ENCODE data around the gene RBM33. TPM values are rescaled to one million over a fixed set of nuclear protein-coding genes. Genes with fewer than 3 reads are reported as not detected.

RBM33 gene
- total and polyA plus RNA-seq, 10 of the 15 experiments (the other 5 are each of a cell fraction or from before 2014, with no cell fraction given), result 4.7 to 67.2 (median 24.3) TPM

DNA sequence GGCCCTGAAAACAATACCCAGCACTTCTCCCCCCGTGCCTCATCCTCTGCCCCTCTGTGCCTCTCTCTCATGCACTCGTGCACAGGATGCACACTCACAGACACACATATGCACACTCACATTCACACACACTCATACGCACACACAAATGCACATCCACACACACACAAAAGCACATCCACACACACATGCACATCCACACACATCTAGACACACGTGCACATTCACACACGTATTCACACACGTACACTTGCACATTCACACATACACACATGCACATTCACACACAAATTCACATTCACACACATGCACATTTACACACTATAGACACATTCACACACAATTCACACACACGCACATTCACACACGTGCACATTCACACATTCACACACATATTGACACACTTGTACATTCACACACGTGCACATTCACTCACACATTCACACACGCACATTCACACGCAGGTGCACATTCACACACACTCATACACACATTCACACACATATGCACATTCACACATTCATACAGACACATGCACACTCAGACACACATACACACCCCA lies 148.6 kb downstream of the RBM33 start:
- TF ChIP-seq IRF4 (IDR thresholded peaks at IDR 0.05; ENCODE audit: low read depth, low read length), result no peak
- TF ChIP-seq, protein P1, sequence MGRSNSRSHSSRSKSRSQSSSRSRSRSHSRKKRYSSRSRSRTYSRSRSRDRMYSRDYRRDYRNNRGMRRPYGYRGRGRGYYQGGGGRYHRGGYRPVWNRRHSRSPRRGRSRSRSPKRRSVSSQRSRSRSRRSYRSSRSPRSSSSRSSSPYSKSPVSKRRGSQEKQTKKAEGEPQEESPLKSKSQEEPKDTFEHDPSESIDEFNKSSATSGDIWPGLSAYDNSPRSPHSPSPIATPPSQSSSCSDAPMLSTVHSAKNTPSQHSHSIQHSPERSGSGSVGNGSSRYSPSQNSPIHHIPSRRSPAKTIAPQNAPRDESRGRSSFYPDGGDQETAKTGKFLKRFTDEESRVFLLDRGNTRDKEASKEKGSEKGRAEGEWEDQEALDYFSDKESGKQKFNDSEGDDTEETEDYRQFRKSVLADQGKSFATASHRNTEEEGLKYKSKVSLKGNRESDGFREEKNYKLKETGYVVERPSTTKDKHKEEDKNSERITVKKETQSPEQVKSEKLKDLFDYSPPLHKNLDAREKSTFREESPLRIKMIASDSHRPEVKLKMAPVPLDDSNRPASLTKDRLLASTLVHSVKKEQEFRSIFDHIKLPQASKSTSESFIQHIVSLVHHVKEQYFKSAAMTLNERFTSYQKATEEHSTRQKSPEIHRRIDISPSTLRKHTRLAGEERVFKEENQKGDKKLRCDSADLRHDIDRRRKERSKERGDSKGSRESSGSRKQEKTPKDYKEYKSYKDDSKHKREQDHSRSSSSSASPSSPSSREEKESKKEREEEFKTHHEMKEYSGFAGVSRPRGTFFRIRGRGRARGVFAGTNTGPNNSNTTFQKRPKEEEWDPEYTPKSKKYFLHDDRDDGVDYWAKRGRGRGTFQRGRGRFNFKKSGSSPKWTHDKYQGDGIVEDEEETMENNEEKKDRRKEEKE (IDR thresholded peaks at IDR 0.05), result no peak
- peak; percentile 5 for TF ChIP-seq PBX3 (IDR thresholded peaks at IDR 0.05; ENCODE audit: insufficient replicate concordance, low read depth, low read length)
- peak; percentile 58; the same call in 1 of the 2 replicates for TF ChIP-seq TCF3 (IDR thresholded peaks at IDR 0.05; ENCODE audit: borderline replicate concordance, insufficient read depth, low read depth, low read length)
- TF ChIP-seq NR2C2 (IDR thresholded peaks at IDR 0.05; ENCODE audit: borderline replicate concordance, control insufficient read depth, insufficient read length, low read depth), result peak; percentile 8
- no peaks in the 10 kb centered on the region for H4K20me1 ChIP-seq (ENCODE audit: control insufficient read depth, insufficient read depth)
- RAD21 ChIA-PET (ENCODE audit: unreplicated experiment), result no interaction called here
- POLR2A ChIA-PET, result no interaction called here
- H3K27ac ChIP-seq (ENCODE audit: control insufficient read depth, insufficient read depth), result no peak overlapping the region
- H3K9me3 ChIP-seq (replicated peaks; ENCODE audit: control insufficient read depth, insufficient read depth, low read length), result no peaks in the 10 kb centered on the region
- H3K4me2 ChIP-seq (ENCODE audit: control insufficient read depth, insufficient read depth), result no peak overlapping the region
- in situ Hi-C loops (cut with MboI), result no loop called here
- no TSS peak for BruUV-seq (replicated peaks)
- no peaks in the 10 kb centered on the region for H3K27me3 ChIP-seq (replicated peaks in 1 of 2; ENCODE audit: control insufficient read depth in 2 of 2, insufficient read depth in 2 of 2, low read length in 1 of 2)
- H3K9ac ChIP-seq (ENCODE audit: control insufficient read depth, insufficient read depth, low read length), result no peak overlapping the region
- no peaks in the 10 kb centered on the region for H3K79me2 ChIP-seq (ENCODE audit: control insufficient read depth, insufficient read depth, low read length)
- no peak for ATAC-seq
- H2AFZ ChIP-seq (ENCODE audit: control insufficient read depth, low read depth, low read length), result no peak overlapping the region
- no peak overlapping the region for H3K4me3 ChIP-seq
- no peak for DNase-seq (ENCODE audit: low read depth, low spot score)
- no peaks in the 10 kb centered on the region for H3K4me1 ChIP-seq (ENCODE audit: control insufficient read depth, insufficient read depth, low read length)
- WGBS (ENCODE audit: insufficient coverage, insufficient replicate concordance, low lambda C conversion rate, missing lambda C conversion rate), result 53% methylated on average over 11 of the region's 11 CpGs
- H3K36me3 ChIP-seq (ENCODE audit: control insufficient read depth in 2 of 2, insufficient read depth in 2 of 2, low read length in 1 of 2), result no peaks in the 10 kb centered on the region
- SMC1A ChIA-PET (ENCODE audit: uncharacterized antibody, unreplicated experiment), result no interaction called here
- FAIRE-seq, result no peak
- CTCF ChIA-PET, result no interaction called here
- intact Hi-C loops (cut with micrococcal nuclease; ENCODE audit: unreplicated experiment), result no loop called here
